Activated naive CD8-positive, alpha-beta T cell treated with anti-CD3 and anti-CD28 coated beads, Interleukin-2, amount 10 ng/mL, durations not matched to agents 7 days and 5 days (primary cell): Measurements from ENCODE around the gene RNF115. TPM values are rescaled to one million over a fixed set of nuclear protein-coding genes. Genes with fewer than 3 reads are reported as not detected.
"Not testable (repeated sequence)": the region's sequence is repeated elsewhere in the genome, so short reads cannot be mapped to it uniquely, and the experiment has no call there.

Source experiments
- ATAC-seq: fragments of 150-1000 bp; cut with Tn5 transposase; one replicate; pipeline ENCODE4 v1.10.0; 2021; ENCODE audit warnings: low read depth, moderate library complexity
- POLR2A ChIA-PET: fragments of 350-600 bp; sonication (Branson Sonifier 250); formaldehyde crosslinking; loops from one replicate; lab custom pipeline; 2021; ENCODE audit warnings: antibody characterized with exemption; lab: Charles Lee
- DNase-seq: peaks from one replicate; pipeline ENCODE4 v3.0.0; 2021
- H3K27ac Mint-ChIP-seq: one replicate; pipeline ENCODE4 v1.8.0; 2022; ENCODE audit warnings: mild to moderate bottlenecking, mixed read lengths
- H3K27me3 Mint-ChIP-seq: one replicate; pipeline ENCODE4 v1.8.0; 2022; ENCODE audit warnings: mild to moderate bottlenecking, moderate library complexity, mixed read lengths
- H3K36me3 Mint-ChIP-seq: one replicate; pipeline ENCODE4 v1.8.0; 2021; ENCODE audit warnings: mild to moderate bottlenecking, mixed read lengths
- H3K4me1 Mint-ChIP-seq: one replicate; pipeline ENCODE4 v1.8.0; 2021; ENCODE audit warnings: mixed read lengths
- H3K4me3 Mint-ChIP-seq: one replicate; pipeline ENCODE4 v1.8.0; 2022; ENCODE audit warnings: mild to moderate bottlenecking, moderate library complexity, mixed read lengths
- H3K9me3 Mint-ChIP-seq: one replicate; pipeline ENCODE4 v1.8.0; 2021; ENCODE audit warnings: mixed read lengths
- total RNA-seq, 2 experiments: library from RNA; stranded (reverse); gene quantifications; one replicate each; pipeline ENCODE4 v1.2.3, GENCODE V29; 2021

Gene RNF115
- total RNA-seq, 2 experiments from 2014 or later, result 14.7 to 15.0 TPM

DNA sequence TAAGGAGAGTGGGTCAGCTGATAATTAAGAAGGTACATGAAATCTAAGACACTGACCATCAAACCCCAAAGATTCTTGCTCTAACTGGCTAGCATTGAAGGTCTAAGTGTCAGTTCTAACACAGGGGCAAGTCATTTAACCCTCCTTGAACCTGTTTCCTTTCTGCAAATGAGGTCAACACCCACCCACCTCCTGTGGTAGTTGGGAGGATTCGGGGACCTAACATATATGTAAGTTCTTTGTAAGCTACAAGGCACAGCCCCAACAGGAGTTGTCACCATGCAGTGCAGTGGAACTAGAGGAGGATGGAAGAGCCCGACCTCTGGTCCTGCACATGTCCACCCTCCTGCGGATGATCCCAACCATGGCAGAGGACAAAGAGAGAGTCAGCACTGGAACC lies 23.9 kb upstream of the RNF115 start:
- no peak overlapping the region for H3K27ac Mint-ChIP-seq
- H3K9me3 Mint-ChIP-seq, result no peaks in the 10 kb centered on the region
- no peaks in the 10 kb centered on the region for H3K27me3 Mint-ChIP-seq
- H3K36me3 Mint-ChIP-seq, result peaks cover 11% of the 10 kb centered on the region
- H3K4me1 Mint-ChIP-seq, result peaks cover 6% of the 10 kb centered on the region
- H3K4me3 Mint-ChIP-seq, result no peak overlapping the region
- ATAC-seq, result no peak
- POLR2A ChIA-PET, result interaction anchor here (0.8 to 4.9 kb wide), 2 partner anchors 10 to 44 kb away, joined by 4 to 41 read pairs; partner anchors contain the start of gene PIAS3
- DNase-seq, result no peak

DNA sequence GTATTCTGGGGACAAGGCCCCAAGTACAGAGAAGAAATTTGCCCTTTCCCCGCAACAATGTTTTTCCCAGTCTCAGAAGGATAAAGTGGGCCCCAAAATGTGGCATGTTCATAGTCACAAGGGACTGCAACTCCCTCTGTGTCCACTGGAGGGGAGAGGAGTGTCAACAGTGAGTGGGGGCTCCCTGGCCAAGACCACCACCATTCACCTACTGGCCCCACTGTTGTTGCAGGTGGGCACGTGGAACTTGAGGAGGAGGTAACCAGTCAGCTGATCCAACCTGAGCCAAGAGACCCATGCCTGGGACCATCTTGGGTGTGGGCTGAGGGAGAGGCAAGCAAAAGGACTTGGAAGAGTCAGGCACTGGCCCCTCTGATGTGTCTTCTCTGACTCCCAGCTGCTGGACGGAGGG lies 22.3 kb upstream of the RNF115 start:
- H3K27me3 Mint-ChIP-seq, result no peaks in the 10 kb centered on the region
- POLR2A ChIA-PET, result interaction anchor here (1.0 to 4.9 kb wide), 8 partner anchors 12 to 151 kb away, joined by 3 to 41 read pairs (median 8); partner anchors contain the start of genes ANKRD35, PIAS3, POLR3C and RBM8A

DNA sequence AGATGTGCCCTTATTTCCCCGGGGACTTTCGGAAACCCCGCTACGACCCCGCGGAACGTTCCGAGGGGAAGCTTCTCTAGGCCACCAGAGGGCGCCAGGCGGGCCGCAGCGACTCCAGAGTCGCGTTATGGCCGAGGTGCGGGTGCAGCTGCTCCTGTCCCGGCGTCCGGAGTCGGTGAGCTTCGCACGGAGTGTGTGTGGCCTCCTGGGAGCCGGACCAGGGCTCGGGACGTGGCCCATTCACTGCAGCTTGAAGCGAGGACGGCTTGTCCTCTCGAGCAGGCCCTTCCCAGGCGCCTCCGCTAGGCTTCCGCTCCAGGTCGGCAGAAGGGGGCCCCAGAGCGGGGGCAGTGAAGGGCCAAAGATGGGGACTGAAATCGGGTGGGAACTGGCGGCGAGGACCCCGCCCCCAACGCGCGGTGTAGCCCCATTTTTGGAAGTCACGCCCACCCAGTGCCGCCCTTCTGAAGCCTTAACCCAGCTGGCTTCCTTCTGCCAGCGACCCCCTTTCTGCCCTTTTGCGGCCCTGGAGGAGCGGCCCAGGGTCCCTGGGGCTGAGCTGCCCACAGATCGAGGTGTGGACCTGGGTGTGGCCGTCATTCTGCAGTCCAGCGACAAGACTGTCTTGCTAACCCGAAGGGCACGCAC lies 21.7 kb upstream of the RNF115 start, which contains the start of gene NUDT17:
Gene NUDT17, plus strand, starts transcription at position 117 of the 648 bp plus-strand sequence. Its CDS starts 11 bp downstream, at position 128.
- POLR2A ChIA-PET, result interaction anchor here (0.6 to 4.9 kb wide), 18 partner anchors 13 to 190 kb away, joined by 3 to 41 read pairs (median 4); partner anchors contain the start of genes ANKRD34A, ANKRD35, ITGA10 and LIX1L
- Mint-ChIP-seq H3K27me3 (no peaks in the 10 kb centered on the region), H3K4me1 (peaks cover 6% of the 10 kb centered on the region), H3K36me3 (peaks cover 5% of the 10 kb centered on the region), H3K9me3 (no peaks in the 10 kb centered on the region), H3K4me3 (no peak within 1 kb of the TSS), H3K27ac (no peak within 1 kb of the TSS)
- ATAC-seq, result peak; percentile 77
- DNase-seq, result peak; percentile 85

More for the DNA sequence above, 22.3 kb upstream of the RNF115 start:
- no peaks in the 10 kb centered on the region for H3K9me3 Mint-ChIP-seq
- H3K4me1 Mint-ChIP-seq, result peaks cover 6% of the 10 kb centered on the region
- DNase-seq, result peak; percentile 50
- no peak overlapping the region for H3K4me3 Mint-ChIP-seq
- H3K27ac Mint-ChIP-seq, result no peak overlapping the region
- ATAC-seq, result peak; percentile 59
- peaks cover 9% of the 10 kb centered on the region for H3K36me3 Mint-ChIP-seq

- Mint-ChIP-seq H3K27me3 (no peaks in the 10 kb centered on the region), H3K4me3 (no peak overlapping the region), H3K9me3 (no peaks in the 10 kb centered on the region), H3K4me1 (peaks cover 6% of the 10 kb centered on the region), H3K36me3 (peaks cover 2% of the 10 kb centered on the region), H3K27ac (no peak overlapping the region)
- DNase-seq (no peak), ATAC-seq (peak; percentile 50)
- POLR2A ChIA-PET, result interaction anchor here (0.6 to 4.9 kb wide), 20 partner anchors 12 to 190 kb away, joined by 3 to 41 read pairs (median 5); partner anchors contain the start of genes ANKRD34A, ANKRD35, ITGA10 and LIX1L
Measured at GRCh38 chr1:145845144-145845513, 21.2 kb upstream of the RNF115 start.

- ATAC-seq, result no peak
Measured at GRCh38 chr1:145843031-145843430, 19.1 kb upstream of the RNF115 start.

DNA sequence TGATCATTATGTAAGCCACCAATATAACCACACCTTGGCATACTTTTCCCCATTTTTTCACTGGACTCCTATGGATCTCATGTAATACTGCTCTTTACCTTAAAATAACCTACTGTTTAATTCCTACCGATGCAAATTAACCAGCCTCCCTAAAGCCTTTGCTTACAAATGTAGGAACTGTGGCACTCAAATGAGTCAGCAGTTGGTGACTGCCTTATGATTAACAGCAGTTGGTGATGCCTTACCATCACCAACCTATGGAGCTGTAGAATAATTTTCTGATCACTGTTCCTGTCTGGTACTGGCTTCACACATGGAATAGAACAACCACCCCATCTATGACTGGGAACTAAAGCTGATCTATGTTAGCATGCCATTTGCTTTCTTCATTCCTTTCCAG lies 13.8 kb upstream of the RNF115 start:
- no peak overlapping the region for H3K4me3 Mint-ChIP-seq
- peaks cover 14% of the 10 kb centered on the region for H3K36me3 Mint-ChIP-seq
- no peak for DNase-seq
- no peak for ATAC-seq
- no peaks in the 10 kb centered on the region for H3K9me3 Mint-ChIP-seq
- H3K27ac Mint-ChIP-seq, result no peak overlapping the region
- H3K27me3 Mint-ChIP-seq, result no peaks in the 10 kb centered on the region
- H3K4me1 Mint-ChIP-seq, result peaks cover 3% of the 10 kb centered on the region
- POLR2A ChIA-PET, result no interaction called here

More at GRCh38 chr1:145843031-145843430, 19.1 kb upstream of the RNF115 start:
- Mint-ChIP-seq H3K9me3 (no peaks in the 10 kb centered on the region), H3K27me3 (no peaks in the 10 kb centered on the region), H3K4me3 (no peak overlapping the region), H3K36me3 (peaks cover 6% of the 10 kb centered on the region), H3K4me1 (peaks cover 6% of the 10 kb centered on the region), H3K27ac (no peak overlapping the region)
- no peak for DNase-seq
- POLR2A ChIA-PET, result no interaction called here

DNA sequence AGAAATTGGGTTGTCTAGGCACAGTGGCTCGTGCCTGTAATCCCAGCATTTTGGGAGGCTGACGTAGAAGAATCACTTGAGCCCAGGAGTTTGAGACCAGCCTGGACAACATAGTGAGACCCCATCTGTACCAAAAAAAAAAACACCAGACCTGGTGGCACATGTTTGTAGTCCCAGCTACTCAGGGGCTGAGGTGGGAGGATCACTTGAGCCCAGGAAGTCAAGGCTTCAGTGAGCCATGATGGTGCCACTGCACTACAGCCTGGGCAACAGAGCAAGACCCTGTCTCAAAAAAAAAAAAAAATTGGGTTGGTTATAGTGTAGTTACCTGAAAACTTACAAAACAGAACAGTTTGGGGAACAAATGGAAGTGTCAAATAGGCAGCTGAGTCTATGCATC lies 6.9 kb upstream of the RNF115 start:
- Mint-ChIP-seq H3K4me1 (peaks cover 17% of the 10 kb centered on the region), H3K36me3 (peaks cover 47% of the 10 kb centered on the region)
- not testable (repeated sequence) for ATAC-seq, H3K27me3 Mint-ChIP-seq, H3K27ac Mint-ChIP-seq, H3K4me3 Mint-ChIP-seq, DNase-seq, H3K9me3 Mint-ChIP-seq
- POLR2A ChIA-PET, result interaction anchor here (0.7 kb wide), 1 partner anchor 23 kb away, joined by 4 read pairs; no protein-coding TSS in a partner anchor

DNA sequence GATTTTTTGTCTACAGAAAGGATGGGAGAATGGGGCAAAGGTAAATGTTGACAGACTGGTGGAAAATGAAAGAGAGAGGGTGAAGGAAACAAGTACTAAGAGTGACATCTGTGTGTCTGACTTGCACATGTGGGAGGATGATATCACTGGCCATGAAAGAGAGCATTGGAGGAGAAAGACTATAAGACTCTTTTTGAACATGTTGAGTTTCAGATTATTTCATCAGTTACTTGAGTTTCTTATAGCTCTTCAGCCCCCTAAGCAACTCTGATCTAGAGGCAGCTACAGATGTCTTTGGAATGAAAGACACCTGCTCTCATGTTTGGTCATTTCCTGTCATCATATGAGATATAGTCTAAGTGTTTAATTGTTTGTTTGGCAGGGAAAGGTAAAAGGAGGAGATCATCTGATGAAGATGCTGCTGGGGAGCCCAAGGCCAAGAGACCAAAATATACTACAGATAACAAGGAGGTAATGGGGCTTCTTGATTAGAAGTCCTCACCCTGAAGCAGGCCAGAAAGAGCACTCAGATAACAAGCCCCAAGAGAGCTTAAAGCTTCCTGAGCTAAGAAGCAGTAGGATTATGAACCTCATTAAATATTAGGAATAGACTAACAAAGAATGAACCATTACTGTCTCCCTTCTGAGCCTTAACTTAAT lies 4.6 kb upstream of the RNF115 start:
- DNase-seq (no peak), ATAC-seq (no peak)
- no peak overlapping the region for H3K4me3 Mint-ChIP-seq
- H3K36me3 Mint-ChIP-seq, result peaks cover 47% of the 10 kb centered on the region
- H3K27me3 Mint-ChIP-seq, result no peaks in the 10 kb centered on the region
- no peaks in the 10 kb centered on the region for H3K9me3 Mint-ChIP-seq
- POLR2A ChIA-PET, result interaction anchor here (1.5 kb wide), 1 partner anchor 16 kb away, joined by 6 read pairs; no protein-coding TSS in a partner anchor
- H3K4me1 Mint-ChIP-seq, result peaks cover 25% of the 10 kb centered on the region
- peak overlapping the region; percentile 9 for H3K27ac Mint-ChIP-seq

- Mint-ChIP-seq H3K36me3 (peaks cover 42% of the 10 kb centered on the region), H3K27ac (peak overlapping the region; percentile 40), H3K4me1 (peaks cover 22% of the 10 kb centered on the region), H3K9me3 (no peaks in the 10 kb centered on the region), H3K27me3 (no peaks in the 10 kb centered on the region), H3K4me3 (no peak overlapping the region)
- no peak for ATAC-seq
- DNase-seq, result no peak
- POLR2A ChIA-PET, result interaction anchor here (0.6 to 1.5 kb wide), 2 partner anchors 17 to 135 kb away, joined by 3 to 6 read pairs; no protein-coding TSS in a partner anchor
Measured at GRCh38 chr1:145827966-145828365, 4.1 kb upstream of the RNF115 start.

- no peaks in the 10 kb centered on the region for H3K9me3 Mint-ChIP-seq
- no peaks in the 10 kb centered on the region for H3K27me3 Mint-ChIP-seq
- H3K4me1 Mint-ChIP-seq, result peaks cover 24% of the 10 kb centered on the region
- ATAC-seq, result no peak
- POLR2A ChIA-PET, result interaction anchor here (1.0 to 3.6 kb wide), 3 partner anchors 8 to 33 kb away, joined by 3 to 18 read pairs (median 4); partner anchors contain the start of genes NUDT17 and PIAS3
- no peak for DNase-seq
- H3K4me3 Mint-ChIP-seq, result peak overlapping the region; percentile 64
- peaks cover 33% of the 10 kb centered on the region for H3K36me3 Mint-ChIP-seq
- peak overlapping the region; percentile 38 for H3K27ac Mint-ChIP-seq
Measured at GRCh38 chr1:145826030-145826429, 2.1 kb upstream of the RNF115 start.

- POLR2A ChIA-PET, result interaction anchor here (0.9 to 3.6 kb wide), 7 partner anchors 21 to 213 kb away, joined by 3 to 18 read pairs (median 4); partner anchors contain the start of genes ANKRD34A, NUDT17, PIAS3 and POLR3GL
- no peaks in the 10 kb centered on the region for H3K9me3 Mint-ChIP-seq
- ATAC-seq, result no peak
- H3K36me3 Mint-ChIP-seq, result peaks cover 25% of the 10 kb centered on the region
- peak overlapping the region; percentile 92 for H3K27ac Mint-ChIP-seq
- DNase-seq, result no peak
- peaks cover 24% of the 10 kb centered on the region for H3K4me1 Mint-ChIP-seq
- peak overlapping the region; percentile 86 for H3K4me3 Mint-ChIP-seq
- no peaks in the 10 kb centered on the region for H3K27me3 Mint-ChIP-seq
Measured at GRCh38 chr1:145824499-145824842, 576 bp upstream of the RNF115 start.

GRCh38 chr1:145822779-145823331 lies 1.0 kb downstream of the RNF115 start:
- peaks cover 16% of the 10 kb centered on the region for H3K36me3 Mint-ChIP-seq
- not testable (repeated sequence) for H3K27ac Mint-ChIP-seq, ATAC-seq, H3K9me3 Mint-ChIP-seq, DNase-seq, H3K27me3 Mint-ChIP-seq
- peak overlapping the region; percentile 19 for H3K4me3 Mint-ChIP-seq
- POLR2A ChIA-PET, result interaction anchor here (1.0 kb wide), 1 partner anchor 37 kb away, joined by 6 read pairs; the partner anchor contains the start of gene PIAS3
- peaks cover 21% of the 10 kb centered on the region for H3K4me1 Mint-ChIP-seq

DNA sequence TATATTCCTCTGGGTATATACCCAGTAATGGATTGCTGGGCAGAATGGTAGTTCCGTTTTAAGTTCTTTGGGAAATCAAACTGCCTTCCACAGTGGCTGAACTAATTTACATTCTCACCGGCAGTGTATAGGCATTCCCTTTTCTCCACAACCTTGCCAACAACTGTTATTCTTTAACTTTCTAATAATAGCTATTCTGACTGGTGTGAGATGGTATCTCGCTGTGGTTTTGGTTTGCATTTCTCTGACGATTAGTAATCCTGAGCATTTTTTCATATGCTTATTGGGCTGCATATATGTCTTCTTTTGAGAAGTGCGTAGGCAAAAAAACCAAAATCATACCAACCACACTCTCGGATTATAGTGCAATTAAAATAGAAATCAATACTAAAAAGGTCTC lies 5.8 kb downstream of the RNF115 start:
- POLR2A ChIA-PET, result not testable (repeated sequence)

More for the DNA sequence above, 5.8 kb downstream of the RNF115 start:
- not testable (repeated sequence) for H3K27me3 Mint-ChIP-seq, ATAC-seq, H3K9me3 Mint-ChIP-seq, H3K4me3 Mint-ChIP-seq, H3K27ac Mint-ChIP-seq, DNase-seq, H3K36me3 Mint-ChIP-seq, H3K4me1 Mint-ChIP-seq
